ENCODE results near the gene GDF10. TPM values are rescaled to one million over a fixed set of nuclear protein-coding genes. Genes with fewer than 3 reads are reported as not detected.

Gene GDF10
- total RNA-seq, 2 experiments from 2014 or later: 0.16 to 0.22 TPM

DNA sequence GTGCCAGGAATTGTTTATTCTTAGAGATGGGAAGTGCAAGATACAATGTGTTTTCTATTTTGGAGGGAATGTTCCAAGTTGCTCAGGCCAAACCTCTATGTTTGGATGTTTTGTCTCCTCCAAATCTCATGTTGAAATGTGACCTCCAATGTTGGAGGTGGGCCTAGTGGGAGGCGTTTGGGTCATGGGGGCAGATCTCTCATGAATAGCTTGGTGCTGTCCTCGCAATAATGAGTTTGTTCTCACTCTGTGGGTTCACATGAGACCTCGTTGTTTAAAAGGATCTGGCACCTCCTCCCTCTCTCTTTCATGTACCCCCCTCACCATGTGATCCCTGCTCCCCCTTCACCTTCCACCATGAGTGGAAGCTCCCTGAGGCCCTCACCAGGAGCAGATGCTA is 8.3 kb upstream of the GDF10 start:
- intact Hi-C loops (cut with DNase I, micrococcal nuclease): no loop called here
- no peaks in the 10 kb centered on the region for H3K36me3 ChIP-seq (ENCODE audit: insufficient read depth, low read length)
- H3K36me3 Mint-ChIP-seq (ENCODE audit: low read depth): no peaks in the 10 kb centered on the region
- no peak for ATAC-seq (ENCODE audit: poor library complexity)
- ChIA-PET POLR2A (no interaction called here), CTCF (no interaction called here)
- H3K27me3 Mint-ChIP-seq: no peaks in the 10 kb centered on the region
- no peaks in the 10 kb centered on the region for H3K9me3 ChIP-seq (ENCODE audit: control insufficient read depth in 1 of 2, insufficient read depth in 1 of 2, low read length in 2 of 2)
- peaks cover 10% of the 10 kb centered on the region for H3K4me1 Mint-ChIP-seq (ENCODE audit: low read depth)
- DNase-seq: no peak
- TF ChIP-seq, protein P1, sequence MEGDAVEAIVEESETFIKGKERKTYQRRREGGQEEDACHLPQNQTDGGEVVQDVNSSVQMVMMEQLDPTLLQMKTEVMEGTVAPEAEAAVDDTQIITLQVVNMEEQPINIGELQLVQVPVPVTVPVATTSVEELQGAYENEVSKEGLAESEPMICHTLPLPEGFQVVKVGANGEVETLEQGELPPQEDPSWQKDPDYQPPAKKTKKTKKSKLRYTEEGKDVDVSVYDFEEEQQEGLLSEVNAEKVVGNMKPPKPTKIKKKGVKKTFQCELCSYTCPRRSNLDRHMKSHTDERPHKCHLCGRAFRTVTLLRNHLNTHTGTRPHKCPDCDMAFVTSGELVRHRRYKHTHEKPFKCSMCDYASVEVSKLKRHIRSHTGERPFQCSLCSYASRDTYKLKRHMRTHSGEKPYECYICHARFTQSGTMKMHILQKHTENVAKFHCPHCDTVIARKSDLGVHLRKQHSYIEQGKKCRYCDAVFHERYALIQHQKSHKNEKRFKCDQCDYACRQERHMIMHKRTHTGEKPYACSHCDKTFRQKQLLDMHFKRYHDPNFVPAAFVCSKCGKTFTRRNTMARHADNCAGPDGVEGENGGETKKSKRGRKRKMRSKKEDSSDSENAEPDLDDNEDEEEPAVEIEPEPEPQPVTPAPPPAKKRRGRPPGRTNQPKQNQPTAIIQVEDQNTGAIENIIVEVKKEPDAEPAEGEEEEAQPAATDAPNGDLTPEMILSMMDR (IDR thresholded peaks at IDR 0.05): no peak
- peaks cover 11% of the 10 kb centered on the region for H3K4me1 ChIP-seq (ENCODE audit: insufficient read depth, low read length)
- H3K9me3 Mint-ChIP-seq: no peaks in the 10 kb centered on the region
- no peak overlapping the region for H3K4me3 Mint-ChIP-seq
- H3K4me3 ChIP-seq (ENCODE audit: low read length): no peak overlapping the region
- no peaks in the 10 kb centered on the region for H3K27me3 ChIP-seq (ENCODE audit: control insufficient read depth in 1 of 2, insufficient read depth in 2 of 2, low read length in 2 of 2)
- no peak overlapping the region for H3K27ac Mint-ChIP-seq
- no peak overlapping the region for H3K27ac ChIP-seq (ENCODE audit: low read depth in 1 of 2, low read length in 2 of 2)

DNA sequence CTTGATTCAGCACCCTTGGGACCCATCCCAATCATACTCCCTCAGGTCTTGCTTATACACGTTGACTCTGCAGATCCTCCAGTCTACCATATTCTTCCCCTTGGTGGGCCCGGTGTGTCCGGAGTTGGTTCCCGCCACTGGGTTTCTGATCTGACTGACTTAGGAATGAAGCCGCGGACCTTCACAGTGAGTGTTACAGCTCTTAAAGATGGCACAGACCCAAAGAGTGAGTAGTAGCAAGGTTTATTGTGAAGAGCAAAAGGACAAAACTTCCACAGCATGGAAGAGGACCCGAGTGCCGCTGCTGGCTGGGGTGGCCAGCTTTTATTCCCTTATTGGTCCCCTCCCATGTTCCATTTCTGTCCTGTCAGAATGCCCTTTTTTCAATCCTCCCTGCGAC is 5.9 kb upstream of the GDF10 start:
- Mint-ChIP-seq H3K9me3 (no peaks in the 10 kb centered on the region), H3K4me3 (no peak overlapping the region), H3K4me1 (ENCODE audit: low read depth) (peaks cover under 1% of the 10 kb centered on the region), H3K36me3 (ENCODE audit: low read depth) (no peaks in the 10 kb centered on the region), H3K27me3 (peaks cover under 1% of the 10 kb centered on the region), H3K27ac (no peak overlapping the region)
- ChIA-PET POLR2A (no interaction called here), CTCF (interaction anchor here (1.6 kb wide), 1 partner anchor 246 kb away, joined by 3 read pairs; no protein-coding TSS in a partner anchor)
- H3K4me1 ChIP-seq (ENCODE audit: insufficient read depth, low read length): no peaks in the 10 kb centered on the region
- H3K36me3 ChIP-seq (ENCODE audit: insufficient read depth, low read length): no peaks in the 10 kb centered on the region
- no peak overlapping the region for H3K4me3 ChIP-seq (ENCODE audit: low read length)
- DNase-seq (no peak), ATAC-seq (ENCODE audit: poor library complexity) (no peak)
- H3K9me3 ChIP-seq (ENCODE audit: control insufficient read depth in 1 of 2, insufficient read depth in 1 of 2, low read length in 2 of 2): no peaks in the 10 kb centered on the region
- H3K27ac ChIP-seq (ENCODE audit: low read depth in 1 of 2, low read length in 2 of 2): no peak overlapping the region
- TF ChIP-seq, protein P1 (IDR thresholded peaks at IDR 0.05): no peak
- intact Hi-C loops (cut with DNase I, micrococcal nuclease): no loop called here
- no peaks in the 10 kb centered on the region for H3K27me3 ChIP-seq (ENCODE audit: control insufficient read depth in 1 of 2, insufficient read depth in 2 of 2, low read length in 2 of 2)

DNA sequence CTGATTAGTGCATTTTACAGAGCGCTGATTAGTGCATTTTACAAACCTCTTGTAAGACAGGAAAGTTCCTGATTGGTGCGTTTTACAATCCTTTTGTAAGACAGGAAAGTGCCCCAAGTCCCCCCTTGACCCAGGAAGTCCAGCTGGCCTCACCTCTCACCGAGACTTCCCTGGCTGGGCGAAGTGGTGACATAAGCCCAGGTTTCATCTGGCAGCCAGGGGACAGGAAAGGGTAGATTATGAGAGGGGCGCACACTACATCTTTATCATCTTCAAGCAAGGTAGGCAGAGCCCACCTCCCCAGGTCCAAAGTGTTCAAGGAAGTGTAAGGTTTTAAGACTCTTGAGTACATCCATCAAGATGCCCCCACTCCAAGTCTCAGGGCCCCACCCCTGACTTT is 5.5 kb upstream of the GDF10 start:
- peaks cover 5% of the 10 kb centered on the region for H3K4me1 Mint-ChIP-seq (ENCODE audit: low read depth)
- Histone ChIP-seq H3K4me3 (ENCODE audit: low read length) (no peak overlapping the region), H3K9me3 (ENCODE audit: control insufficient read depth in 1 of 2, insufficient read depth in 1 of 2, low read length in 2 of 2) (no peaks in the 10 kb centered on the region), H3K4me1 (ENCODE audit: insufficient read depth, low read length) (peaks cover 3% of the 10 kb centered on the region), H3K27ac (ENCODE audit: low read depth in 1 of 2, low read length in 2 of 2) (no peak overlapping the region), H3K36me3 (ENCODE audit: insufficient read depth, low read length) (no peaks in the 10 kb centered on the region), H3K27me3 (ENCODE audit: control insufficient read depth in 1 of 2, insufficient read depth in 2 of 2, low read length in 2 of 2) (no peaks in the 10 kb centered on the region)
- H3K27ac Mint-ChIP-seq: no peak overlapping the region
- ATAC-seq (ENCODE audit: poor library complexity): no peak
- H3K36me3 Mint-ChIP-seq (ENCODE audit: low read depth): no peaks in the 10 kb centered on the region
- H3K4me3 Mint-ChIP-seq: no peak overlapping the region
- ChIA-PET POLR2A (no interaction called here), CTCF (no interaction called here)
- no peak for DNase-seq
- H3K9me3 Mint-ChIP-seq: no peaks in the 10 kb centered on the region
- H3K27me3 Mint-ChIP-seq: peaks cover 5% of the 10 kb centered on the region
- intact Hi-C loops (cut with DNase I, micrococcal nuclease): no loop called here
- TF ChIP-seq, protein P1 (IDR thresholded peaks at IDR 0.05): no peak
